IMR-90 (cell line): ENCODE results near the gene DDX20. TPM values are rescaled to one million over a fixed set of nuclear protein-coding genes. Genes with fewer than 3 reads are reported as not detected.
A peak's percentile ranks its signal among the peaks of the same experiment; 100 is the strongest.

ENCODE experiments used
- ATAC-seq: fragments of 200-7000 bp; cut with Tn5 transposase; 2 replicates; pipeline ENCODE4 v1.9.1; 2020; ENCODE audit warnings: low read depth, mild to moderate bottlenecking, moderate library complexity
- BruUV-seq: library from RNA; stranded (reverse); fragments of 400-500 nt; replicated peaks from 2 replicates; lab custom pipeline; 2021; lab: Mats Ljungman, UMichigan
- CTCF ChIA-PET: fragments of 300-600 bp; formaldehyde crosslinking; extraction: SDS; loops from one replicate; lab custom pipeline; 2021; ENCODE audit warnings: antibody characterized with exemption; lab: Yijun Ruan, JAX
- POLR2A ChIA-PET: fragments of 300-600 bp; sonication (Branson Sonifier 250); formaldehyde crosslinking; loops from one replicate; lab custom pipeline; 2022; ENCODE audit warnings: antibody characterized with exemption; ENCODE audit not compliant: unreplicated experiment; lab: Charles Lee
- DNase-seq: peaks from one replicate; pipeline ENCODE4 v3.0.0; 2013
- H2AFZ ChIP-seq: replicated peaks from 2 replicates; pipeline ENCODE3; 2013; ENCODE audit warnings: low read length, mild to moderate bottlenecking; ENCODE audit not compliant: poor library complexity
- H2AK5ac ChIP-seq: 2 replicates; pipeline ENCODE4 v1.6.1; 2013; ENCODE audit warnings: low read depth, low read length, inconsistent platforms
- H2AK9ac ChIP-seq: replicated peaks from 2 replicates; pipeline ENCODE3; 2013; ENCODE audit warnings: mild to moderate bottlenecking, low read depth, low read length, moderate library complexity; ENCODE audit not compliant: poor library complexity
- H2BK120ac ChIP-seq: 2 replicates; pipeline ENCODE4 v1.6.1; 2013; ENCODE audit warnings: low read depth, low read length, inconsistent platforms
- H2BK15ac ChIP-seq: 3 replicates; pipeline ENCODE4 v1.6.1; 2013; ENCODE audit warnings: low read depth, low read length, inconsistent platforms
- H2BK20ac ChIP-seq: 2 replicates; pipeline ENCODE4 v1.6.1; 2013; ENCODE audit warnings: low read depth, mild to moderate bottlenecking, inconsistent platforms, low read length, moderate library complexity
- H2BK5ac ChIP-seq: 2 replicates; pipeline ENCODE4 v1.6.1; 2013; ENCODE audit warnings: mild to moderate bottlenecking, low read depth, low read length, inconsistent platforms; ENCODE audit not compliant: poor library complexity, severe bottlenecking
- H3K14ac ChIP-seq: replicated peaks from 2 replicates; pipeline ENCODE4 v1.6.1; 2013; ENCODE audit warnings: low read depth, low read length, inconsistent platforms
- H3K18ac ChIP-seq: 2 replicates; pipeline ENCODE4 v1.6.1; 2013; ENCODE audit warnings: low read depth, low read length, control low read depth
- H3K23ac ChIP-seq: 2 replicates; pipeline ENCODE4 v1.6.1; 2013; ENCODE audit warnings: low read depth, low read length, inconsistent platforms
- H3K27ac ChIP-seq: 2 replicates; pipeline ENCODE4 v1.5.1; 2013; ENCODE audit warnings: mild to moderate bottlenecking, control low read depth, low read length; ENCODE audit not compliant: insufficient read depth
- H3K27me3 ChIP-seq: 2 replicates; pipeline ENCODE4 v1.6.1; 2013; ENCODE audit warnings: low read length; ENCODE audit not compliant: control insufficient read depth, insufficient read depth
- H3K36me3 ChIP-seq: 2 replicates; pipeline ENCODE4 v1.6.1; 2013; ENCODE audit warnings: low read length, mixed read lengths; ENCODE audit not compliant: control insufficient read depth, insufficient read depth
- H3K4ac ChIP-seq: 2 replicates; pipeline ENCODE4 v1.6.1; 2013; ENCODE audit warnings: low read depth, low read length, inconsistent platforms
- H3K4me1 ChIP-seq: 2 replicates; pipeline ENCODE4 v1.6.1; 2013; ENCODE audit warnings: low read length, mixed read lengths; ENCODE audit not compliant: control insufficient read depth, insufficient read depth
- H3K4me2 ChIP-seq: 2 replicates; pipeline ENCODE4 v1.6.1; 2013; ENCODE audit warnings: low read depth, mild to moderate bottlenecking, control low read depth, low read length, moderate library complexity
- H3K4me3 ChIP-seq: 2 replicates; pipeline ENCODE4 v1.5.1; 2013; ENCODE audit warnings: low read depth, mild to moderate bottlenecking, control low read depth, low read length, moderate library complexity; ENCODE audit not compliant: insufficient read depth
- H3K56ac ChIP-seq: 2 replicates; pipeline ENCODE4 v1.6.1; 2013; ENCODE audit warnings: low read length, inconsistent platforms; ENCODE audit not compliant: insufficient read depth; ENCODE audit errors: extremely low read depth
- H3K79me1 ChIP-seq, 2 experiments: 2 replicates each; pipeline ENCODE4 v1.6.1; 2013; ENCODE audit warnings: low read length in 2 of 2, inconsistent platforms in 1 of 2, low read depth in 1 of 2
- H3K9ac ChIP-seq: 2 replicates; pipeline ENCODE4 v1.6.1; 2013; ENCODE audit warnings: low read depth, low read length, control low read depth
- H3K9me1 ChIP-seq: 2 replicates; pipeline ENCODE4 v1.6.1; 2013; ENCODE audit warnings: low read length, inconsistent platforms; ENCODE audit not compliant: insufficient read depth
- H3K9me3 ChIP-seq: 2 replicates; pipeline ENCODE4 v1.6.1; 2013; ENCODE audit warnings: low read length; ENCODE audit not compliant: control insufficient read depth, insufficient read depth
- H4K20me1 ChIP-seq: 2 replicates; pipeline ENCODE4 v1.6.1; 2013; ENCODE audit warnings: low read length, inconsistent platforms; ENCODE audit not compliant: insufficient read depth
- H4K5ac ChIP-seq: 2 replicates; pipeline ENCODE4 v1.6.1; 2013; ENCODE audit warnings: mild to moderate bottlenecking, low read depth, low read length, control low read depth
- H4K8ac ChIP-seq, 2 experiments: 2 replicates each; pipeline ENCODE4 v1.6.1; 2013; ENCODE audit warnings: low read depth in 2 of 2, low read length in 2 of 2, control low read depth in 1 of 2, inconsistent platforms in 1 of 2
- H4K91ac ChIP-seq: 2 replicates; pipeline ENCODE4 v1.6.1; 2013; ENCODE audit warnings: low read depth, low read length, inconsistent platforms; ENCODE audit not compliant: insufficient read depth
- BHLHE40 ChIP-seq: fragments of 150-350 bp; IDR thresholded peaks from 2 replicates; pipeline ENCODE4 v1.6.1; 2016; ENCODE audit warnings: mild to moderate bottlenecking, low read depth, low read length
- CEBPB ChIP-seq: IDR thresholded peaks from 2 replicates; pipeline ENCODE4 v1.6.1; 2012; ENCODE audit warnings: low read depth, low read length, improper control_type of control experiment
- CHD1 ChIP-seq: IDR thresholded peaks from 2 replicates; pipeline ENCODE4 v1.6.1; 2012; ENCODE audit warnings: low read depth, low read length, improper control_type of control experiment
- CTCF ChIP-seq: conservative IDR thresholded peaks from 2 replicates; pipeline ENCODE4 v1.5.1; 2012; ENCODE audit warnings: mild to moderate bottlenecking, low read depth, low read length, improper control_type of control experiment
- ELK1 ChIP-seq: fragments of 150-350 bp; IDR thresholded peaks from 2 replicates; pipeline ENCODE4 v1.6.1; 2016; ENCODE audit warnings: low read depth, mild to moderate bottlenecking, low read length, moderate library complexity, borderline replicate concordance
- FOS ChIP-seq: fragments of 150-350 bp; IDR thresholded peaks from 2 replicates; pipeline ENCODE4 v1.6.1; 2016; ENCODE audit warnings: low read depth, low read length
- MXI1 ChIP-seq: IDR thresholded peaks from 2 replicates; pipeline ENCODE4 v1.6.1; 2012; ENCODE audit warnings: low read depth, mild to moderate bottlenecking, low read length, moderate library complexity, borderline replicate concordance
- POLR2A ChIP-seq: IDR thresholded peaks from 2 replicates; pipeline ENCODE4 v1.6.1; 2012; ENCODE audit warnings: mild to moderate bottlenecking, low read depth, low read length
- RAD21 ChIP-seq: IDR thresholded peaks from 2 replicates; pipeline ENCODE4 v1.6.1; 2012; ENCODE audit warnings: low read length, improper control_type of control experiment
- RCOR1 ChIP-seq: IDR thresholded peaks from 2 replicates; pipeline ENCODE4 v1.6.1; 2012; ENCODE audit warnings: mild to moderate bottlenecking, low read length, improper control_type of control experiment; ENCODE audit not compliant: insufficient replicate concordance
- RFX5 ChIP-seq: IDR thresholded peaks from 2 replicates; pipeline ENCODE4 v1.8.0; 2012; ENCODE audit warnings: low read depth, mild to moderate bottlenecking, low read length, moderate library complexity
- SMC3 ChIP-seq: fragments of 150-350 bp; IDR thresholded peaks from 2 replicates; pipeline ENCODE4 v1.6.1; 2016; ENCODE audit warnings: low read depth, mild to moderate bottlenecking, antibody characterized with exemption, low read length, moderate library complexity
- USF2 ChIP-seq: fragments of 150-350 bp; IDR thresholded peaks from 2 replicates; pipeline ENCODE4 v1.6.1; 2017; ENCODE audit warnings: mild to moderate bottlenecking, antibody characterized with exemption, low read length, low read depth
- WGBS, 2 experiments: methylation state at CpG; one replicate each; pipeline versions ENCODE4 v1.1.5 to v1.1.7; 2013; ENCODE audit warnings: missing lambda C conversion rate in 2 of 2; ENCODE audit not compliant: insufficient read length in 1 of 2; ENCODE audit errors: extremely low coverage in 2 of 2; 5-methylcytosine and 5-hydroxymethylcytosine counted together
- dilution Hi-C: fragments of 300-500 bp; cut with HindIII; formaldehyde crosslinking; loops from one replicate; pipeline ENCODE4 v1.14.3; 2018; ENCODE audit warnings: low sequenced_read_pairs; ENCODE audit not compliant: unreplicated experiment
- in situ Hi-C: fragments of 300-500 bp; cut with MboI; formaldehyde crosslinking; loops from 3 replicates; pipeline ENCODE4 v1.14.3; 2019; ENCODE audit warnings: low sequenced_read_pairs, inconsistent platforms, mixed read lengths
- intact Hi-C: fragments of 100-400 bp; cut with micrococcal nuclease; formaldehyde crosslinking; loops from 2 replicates; pipeline ENCODE4 v1.10.0; 2022
- polyA plus RNA-seq, 3 experiments: library from polyadenylated mRNA; depleted of rRNA; stranded (reverse); fragments of >200 nt; gene quantifications; 2 replicates each; pipeline ENCODE4 v1.2.3, GENCODE V29; 2012; ENCODE audit warnings: low replicate concordance in 1 of 3
- total RNA-seq: library from RNA; depleted of rRNA; stranded (reverse); fragments of >200 nt; gene quantifications from 2 replicates; pipeline ENCODE4 v1.2.3, GENCODE V29; 2012

DDX20 gene
- total and polyA plus RNA-seq, 2 of the 4 experiments (the other 2 are of a cell fraction) = 5.7 to 10.9 TPM

- intact Hi-C loops (no loop called here), dilution Hi-C loops (no loop called here), in situ Hi-C loops (no loop called here)
- Histone ChIP-seq H3K79me1 (no peaks in the 10 kb centered on the region; a peak in 1 of 4 replicates), H3K9ac (no peak overlapping the region), H3K4me3 (no peak overlapping the region), H3K4ac (no peak overlapping the region), H3K36me3 (no peaks in the 10 kb centered on the region), H2AK9ac (no peak overlapping the region), H3K9me3 (no peaks in the 10 kb centered on the region), H2BK15ac (no peak overlapping the region), H3K4me1 (peaks cover 13% of the 10 kb centered on the region), H3K27me3 (no peaks in the 10 kb centered on the region), H4K8ac (no peak overlapping the region), H3K56ac (no peak overlapping the region), H2BK5ac (no peak overlapping the region), H3K23ac (no peak overlapping the region), H2BK120ac (peak overlapping the region; percentile 4; the same call in 1 of the 2 replicates), H2AK5ac (peak overlapping the region; percentile 62; the same call in 1 of the 2 replicates), H2BK20ac (0 out of 2 replicates have a peak overlapping the region, but pooled peaks have one; percentile 0), H4K20me1 (peaks cover 10% of the 10 kb centered on the region; the same call in 1 of the 2 replicates), H3K14ac (no peak overlapping the region), H4K5ac (no peak overlapping the region), H3K18ac (no peak overlapping the region), H3K4me2 (no peak overlapping the region), H3K9me1 (peaks cover 30% of the 10 kb centered on the region), H4K91ac (no peak overlapping the region), H3K27ac (no peak overlapping the region), H2AFZ (no peak overlapping the region)
- CTCF ChIA-PET = interaction anchor here (0.6 to 2.4 kb wide), 8 partner anchors 10 to 266 kb away, joined by 3 to 8 read pairs (median 3); no protein-coding TSS in a partner anchor
- ATAC-seq (no peak), DNase-seq (peak; percentile 77)
- POLR2A ChIA-PET = no interaction called here
- BruUV-seq = no TSS peak
- WGBS, 2 experiments = no CpG with 5 or more reads among the region's 3 CpGs
- TF ChIP-seq RCOR1 (no peak), CHD1 (no peak), RAD21 (peak; percentile 78), POLR2A (no peak), CTCF (peak; percentile 87), RFX5 (no peak), CEBPB (no peak), ELK1 (no peak), SMC3 (peak; percentile 88), BHLHE40 (no peak), MXI1 (no peak), FOS (no peak), USF2 (no peak)
These were observed 8.4 kb upstream of the DDX20 start for GRCh38 chr1:111747282-111747734.
